NCI-H1694 treated with DMSO at 0.1 percent for 48 hours (cell line): ENCODE measurements around the gene MAGI2.

Source experiments
- DNase-seq: peaks from one replicate; lab custom pipeline; 2025; lab: John Stamatoyannopoulos, UW

MAGI2 gene

GRCh38 chr7:78223598-78223997 lies 1229.9 kb downstream of the MAGI2 start:
- no peak for DNase-seq

- no peak for DNase-seq
These were observed 1231.3 kb downstream of the MAGI2 start for GRCh38 chr7:78222001-78222751.

- DNase-seq, result no peak
These were observed 1232.7 kb downstream of the MAGI2 start for GRCh38 chr7:78220754-78221153.

- DNase-seq, result no peak
These were observed 1234.6 kb downstream of the MAGI2 start for GRCh38 chr7:78218876-78219275.

GRCh38 chr7:78218051-78218450 lies 1235.4 kb downstream of the MAGI2 start:
- DNase-seq, result no peak

- no peak for DNase-seq
These were observed 1238.3 kb downstream of the MAGI2 start for GRCh38 chr7:78215199-78215598.

- no peak for DNase-seq
These were observed 1240.1 kb downstream of the MAGI2 start for GRCh38 chr7:78213402-78213801.

- DNase-seq, result no peak
These were observed 1240.9 kb downstream of the MAGI2 start for GRCh38 chr7:78212476-78213060.

- DNase-seq, result no peak
These were observed 1246.2 kb downstream of the MAGI2 start for GRCh38 chr7:78207269-78207668.

GRCh38 chr7:78206769-78207168 lies 1246.7 kb downstream of the MAGI2 start:
- DNase-seq, result no peak

- DNase-seq, result no peak
These were observed 1250.3 kb downstream of the MAGI2 start for GRCh38 chr7:78203042-78203720.

- DNase-seq, result no peak
These were observed 1254.7 kb downstream of the MAGI2 start for GRCh38 chr7:78198756-78199155.

GRCh38 chr7:78197447-78197846 lies 1256.0 kb downstream of the MAGI2 start:
- no peak for DNase-seq

GRCh38 chr7:78195281-78195680 lies 1258.2 kb downstream of the MAGI2 start:
- no peak for DNase-seq

GRCh38 chr7:78194611-78195010 lies 1258.9 kb downstream of the MAGI2 start:
- DNase-seq, result no peak

- peak; percentile 42 for DNase-seq
These were observed 1261.9 kb downstream of the MAGI2 start for GRCh38 chr7:78191475-78192079.

GRCh38 chr7:78189762-78190161 lies 1263.7 kb downstream of the MAGI2 start:
- no peak for DNase-seq

GRCh38 chr7:78185149-78185745 lies 1268.2 kb downstream of the MAGI2 start:
- no peak for DNase-seq

- DNase-seq, result no peak
These were observed 1269.2 kb downstream of the MAGI2 start for GRCh38 chr7:78184299-78184698.

- DNase-seq, result no peak
These were observed 1273.5 kb downstream of the MAGI2 start for GRCh38 chr7:78179827-78180477.

- DNase-seq, result peak; percentile 25
These were observed 1274.3 kb downstream of the MAGI2 start for GRCh38 chr7:78179211-78179610.

- DNase-seq, result peak; percentile 61
These were observed 1275.1 kb downstream of the MAGI2 start for GRCh38 chr7:78178319-78178718.
